ENCODE data around the gene CAMK2D.

CAMK2D gene

DNA sequence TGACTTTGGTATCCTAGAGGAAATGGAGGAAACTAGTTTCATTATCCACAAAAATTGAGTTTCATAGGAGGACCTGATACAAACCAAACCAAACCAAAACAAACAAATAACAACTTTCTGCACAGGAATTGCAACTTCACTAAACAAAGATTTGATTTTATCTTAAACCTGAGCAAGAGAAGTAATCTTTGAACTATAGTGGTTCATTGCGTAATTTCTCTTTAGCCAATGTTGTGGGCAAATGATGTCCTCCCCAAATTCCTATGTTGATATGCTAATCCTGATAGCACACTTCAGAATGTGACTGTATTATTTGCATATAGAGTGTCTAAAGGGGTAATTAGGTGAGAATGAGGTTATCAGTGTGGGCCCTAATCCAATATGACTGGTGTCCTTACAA lies 102.4 kb downstream of the CAMK2D start:
- H3K36me3 Mint-ChIP-seq = peaks cover 32% of the 10 kb centered on the region
- no peaks in the 10 kb centered on the region for H3K9me3 Mint-ChIP-seq
- no peak overlapping the region for H3K27ac Mint-ChIP-seq
- no peak overlapping the region for H3K4me3 Mint-ChIP-seq
- no peak for ATAC-seq
- peaks cover 21% of the 10 kb centered on the region for H3K4me1 Mint-ChIP-seq
- H3K27me3 Mint-ChIP-seq = no peaks in the 10 kb centered on the region

DNA sequence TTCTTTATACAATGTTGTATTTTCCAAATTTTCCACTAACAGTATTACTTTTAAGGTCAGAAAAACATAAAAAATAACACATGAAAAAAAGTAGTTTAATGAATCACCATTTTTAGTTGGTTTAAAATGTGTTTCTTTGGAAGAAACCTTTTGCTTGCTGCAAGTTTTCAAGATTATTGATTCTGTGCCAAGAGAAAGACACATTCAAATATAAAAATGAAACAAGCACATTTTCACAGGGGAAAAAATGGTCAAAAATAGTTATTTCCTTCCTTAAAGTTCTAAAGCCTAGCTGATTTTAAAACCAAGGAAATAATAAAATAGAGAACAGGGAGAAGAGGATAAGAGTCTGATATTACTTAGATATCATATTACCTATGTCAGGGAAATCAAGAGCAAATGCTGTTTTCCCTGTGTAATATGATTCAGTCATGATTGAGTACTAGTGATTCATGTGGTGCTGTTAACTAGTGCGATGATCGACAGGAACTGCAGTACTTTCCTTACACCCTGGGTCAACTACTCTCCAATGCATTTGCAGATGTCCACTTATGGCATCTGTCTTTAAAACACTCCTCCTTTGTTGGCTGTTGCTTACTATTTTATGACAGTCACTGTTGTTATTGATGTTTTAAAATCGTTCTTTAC lies 103.8 kb downstream of the CAMK2D start:
- H3K4me3 Mint-ChIP-seq = no peak overlapping the region
- H3K27me3 Mint-ChIP-seq = no peaks in the 10 kb centered on the region
- no peak for ATAC-seq
- peaks cover 21% of the 10 kb centered on the region for H3K4me1 Mint-ChIP-seq
- H3K27ac Mint-ChIP-seq = no peak overlapping the region
- H3K9me3 Mint-ChIP-seq = no peaks in the 10 kb centered on the region
- peaks cover 32% of the 10 kb centered on the region for H3K36me3 Mint-ChIP-seq

DNA sequence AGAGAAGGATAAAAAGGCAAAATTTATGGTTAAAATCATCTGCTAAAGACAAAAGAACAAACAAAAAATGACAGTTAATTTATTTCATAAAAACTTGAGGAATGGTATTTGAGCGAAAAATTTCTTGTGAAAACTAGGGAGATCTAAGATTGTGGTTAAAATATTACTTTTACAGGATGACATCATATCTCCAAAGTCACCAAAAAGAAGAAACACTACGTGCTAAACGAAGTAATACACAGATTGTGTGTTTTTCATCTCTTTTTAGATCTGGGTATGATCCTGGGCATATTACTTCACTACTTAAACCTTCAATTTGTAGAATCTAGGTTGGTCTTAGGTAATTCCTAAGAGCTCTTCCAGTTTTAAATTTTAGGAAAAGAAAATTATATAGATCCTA lies 107.7 kb downstream of the CAMK2D start:
- no peak overlapping the region for H3K27ac Mint-ChIP-seq
- H3K4me1 Mint-ChIP-seq = peaks cover 21% of the 10 kb centered on the region
- H3K36me3 Mint-ChIP-seq = peaks cover 32% of the 10 kb centered on the region
- H3K27me3 Mint-ChIP-seq = no peaks in the 10 kb centered on the region
- H3K4me3 Mint-ChIP-seq = no peak overlapping the region
- ATAC-seq = no peak
- H3K9me3 Mint-ChIP-seq = no peaks in the 10 kb centered on the region

DNA sequence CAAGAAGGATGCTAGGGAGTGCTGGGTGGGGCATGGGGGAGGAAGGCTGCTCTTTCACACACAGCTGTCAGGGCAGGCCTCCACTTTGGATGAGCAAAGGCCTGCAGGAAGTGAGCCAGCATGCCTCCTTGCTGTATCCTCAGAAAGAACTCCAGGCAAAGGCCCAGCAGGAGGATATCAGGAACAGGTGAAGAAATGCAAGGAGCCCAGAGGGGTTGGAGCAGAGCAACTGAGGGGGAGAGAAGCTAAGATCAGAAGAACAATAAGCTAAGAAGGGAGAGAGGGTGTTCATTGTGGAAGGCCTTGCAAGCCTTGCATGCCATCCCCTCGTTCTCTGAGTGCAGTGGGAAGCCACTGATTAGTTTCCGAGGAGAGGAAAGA lies 115.1 kb downstream of the CAMK2D start:
- H3K27ac Mint-ChIP-seq = no peak overlapping the region

DNA sequence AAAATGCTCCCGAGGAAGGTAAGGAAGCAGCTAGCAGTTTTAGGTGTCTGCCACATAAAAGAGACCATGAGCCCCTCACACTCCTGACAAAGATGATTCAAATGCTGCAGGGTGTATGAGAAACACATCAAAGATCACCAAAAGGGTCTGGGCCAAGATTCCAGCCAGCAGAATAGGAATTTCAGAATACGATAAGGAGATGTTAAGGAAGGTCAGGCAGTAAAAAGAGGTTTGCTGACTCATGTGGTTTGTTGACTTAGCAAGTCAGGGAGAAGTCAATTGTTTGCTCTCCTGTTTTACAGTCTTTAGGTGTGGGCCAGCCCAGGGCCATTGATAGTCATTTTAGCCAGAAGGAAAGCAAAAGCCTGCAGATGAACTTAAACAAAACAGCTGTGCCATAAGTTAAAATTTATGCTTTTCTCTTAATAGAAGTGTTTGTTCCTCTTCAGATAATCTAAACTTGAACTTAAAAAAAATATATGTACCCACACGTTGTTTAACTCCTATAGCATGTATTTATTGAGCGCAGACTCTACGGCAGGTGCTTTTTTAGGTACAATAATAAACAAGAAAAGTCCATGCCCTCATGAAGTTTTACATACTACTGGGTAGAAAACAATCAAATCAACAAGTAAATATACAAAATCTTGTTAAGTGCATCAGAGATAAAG lies 115.6 kb downstream of the CAMK2D start:
- Mint-ChIP-seq H3K36me3 (peaks cover 18% of the 10 kb centered on the region), H3K9me3 (no peaks in the 10 kb centered on the region), H3K4me1 (peaks cover 19% of the 10 kb centered on the region), H3K27ac (peak overlapping the region; percentile 32), H3K27me3 (no peaks in the 10 kb centered on the region), H3K4me3 (no peak overlapping the region)
- ATAC-seq = no peak

More for the DNA sequence above, 115.1 kb downstream of the CAMK2D start:
- H3K4me1 Mint-ChIP-seq = peaks cover 16% of the 10 kb centered on the region
- H3K4me3 Mint-ChIP-seq = no peak overlapping the region
- no peaks in the 10 kb centered on the region for H3K27me3 Mint-ChIP-seq
- no peaks in the 10 kb centered on the region for H3K9me3 Mint-ChIP-seq
- no peak for ATAC-seq
- H3K36me3 Mint-ChIP-seq = peaks cover 18% of the 10 kb centered on the region

DNA sequence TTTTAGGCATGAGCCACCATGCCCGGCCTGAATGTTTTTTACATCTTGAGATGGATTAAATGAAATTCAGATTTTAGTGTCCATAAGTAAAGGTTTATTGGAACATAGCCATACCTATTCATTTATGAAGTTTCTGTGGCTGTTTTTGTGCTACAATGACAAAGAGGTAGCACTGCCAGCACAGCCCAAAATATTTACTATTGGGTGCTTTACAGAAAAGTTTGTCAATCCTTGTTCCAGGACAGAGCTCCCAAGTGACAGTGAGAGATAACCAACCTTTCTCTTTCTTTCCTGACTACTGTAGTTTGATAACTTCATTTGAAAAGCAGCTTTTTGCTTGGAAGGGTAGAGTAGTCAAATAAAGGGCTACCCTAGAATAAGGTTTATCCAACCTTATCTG lies 116.2 kb downstream of the CAMK2D start:
- ATAC-seq = no peak

DNA sequence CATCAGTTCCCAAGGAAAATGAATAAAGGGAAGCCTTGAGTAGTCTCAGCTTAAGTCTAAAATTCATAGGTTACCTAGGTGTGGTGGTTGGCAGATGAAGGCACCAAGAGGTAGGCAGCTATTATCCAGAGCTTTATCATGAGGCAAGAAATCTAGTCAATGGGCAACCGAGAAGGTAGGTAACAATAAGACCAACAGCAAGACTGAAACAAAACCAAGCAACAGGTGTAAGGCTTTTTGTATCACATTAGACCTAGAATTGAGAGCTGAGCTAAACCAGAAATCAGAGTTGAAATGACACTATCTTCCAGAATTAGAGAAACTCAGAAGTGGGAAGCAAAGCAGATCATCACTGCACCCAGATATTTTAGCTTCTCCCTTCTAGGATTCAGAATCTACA lies 117.1 kb downstream of the CAMK2D start:
- no peak for ATAC-seq
- Mint-ChIP-seq H3K27ac (peak overlapping the region; percentile 25), H3K4me1 (peaks cover 34% of the 10 kb centered on the region), H3K9me3 (no peaks in the 10 kb centered on the region), H3K36me3 (peaks cover 12% of the 10 kb centered on the region), H3K27me3 (no peaks in the 10 kb centered on the region), H3K4me3 (no peak overlapping the region)

More for the DNA sequence above, 116.2 kb downstream of the CAMK2D start:
- Mint-ChIP-seq H3K4me3 (no peak overlapping the region), H3K36me3 (peaks cover 18% of the 10 kb centered on the region), H3K27me3 (no peaks in the 10 kb centered on the region), H3K27ac (peak overlapping the region; percentile 32), H3K9me3 (no peaks in the 10 kb centered on the region), H3K4me1 (peaks cover 25% of the 10 kb centered on the region)

DNA sequence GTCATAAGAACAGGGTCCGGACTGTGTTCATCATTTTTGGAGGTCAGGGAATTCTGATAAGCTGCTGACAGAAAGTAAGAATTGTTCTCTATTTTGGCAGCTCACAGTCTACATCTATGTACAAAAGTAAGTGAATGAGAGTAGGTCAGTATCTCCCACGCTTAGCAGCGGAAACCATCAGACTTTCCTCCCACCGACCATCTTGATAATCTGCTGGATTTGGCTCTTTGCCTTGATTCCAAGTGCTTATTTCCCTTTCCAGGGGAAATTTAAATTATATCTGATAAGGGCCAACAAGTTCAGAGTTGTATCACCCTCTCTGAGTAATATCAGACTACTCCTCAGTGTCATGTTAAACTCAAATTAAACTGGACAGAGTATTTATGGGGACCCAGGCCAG lies 118.0 kb downstream of the CAMK2D start:
- H3K9me3 Mint-ChIP-seq = no peaks in the 10 kb centered on the region
- H3K4me1 Mint-ChIP-seq = peaks cover 43% of the 10 kb centered on the region

DNA sequence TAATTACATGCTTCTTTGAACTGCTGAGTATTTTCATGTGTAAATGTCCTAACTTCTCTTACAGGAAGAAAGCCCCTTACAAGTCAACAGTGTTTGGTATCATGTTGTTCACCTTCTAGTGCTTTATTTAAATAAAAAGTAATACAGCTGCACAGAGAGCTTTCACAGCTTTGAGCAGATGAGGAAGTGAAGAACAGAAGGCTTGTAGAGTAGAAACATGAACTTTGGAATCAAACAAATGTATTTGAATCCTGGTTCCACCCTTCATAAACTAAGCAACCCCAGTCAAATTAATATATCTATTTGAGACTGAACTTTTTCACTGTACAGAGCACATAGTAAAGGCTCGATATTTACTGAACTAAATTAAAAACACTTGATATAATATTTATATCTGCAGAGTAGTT lies 120.5 kb downstream of the CAMK2D start:
- H3K27me3 Mint-ChIP-seq = no peaks in the 10 kb centered on the region
- peaks cover 9% of the 10 kb centered on the region for H3K36me3 Mint-ChIP-seq
- no peak overlapping the region for H3K4me3 Mint-ChIP-seq
- peaks cover 6% of the 10 kb centered on the region for H3K9me3 Mint-ChIP-seq
- H3K27ac Mint-ChIP-seq = peak overlapping the region; percentile 36
- peaks cover 57% of the 10 kb centered on the region for H3K4me1 Mint-ChIP-seq
- ATAC-seq = peak; percentile 75

More for the DNA sequence above, 118.0 kb downstream of the CAMK2D start:
- H3K4me3 Mint-ChIP-seq = no peak overlapping the region
- no peaks in the 10 kb centered on the region for H3K27me3 Mint-ChIP-seq
- ATAC-seq = no peak
- peaks cover 3% of the 10 kb centered on the region for H3K36me3 Mint-ChIP-seq
- H3K27ac Mint-ChIP-seq = peak overlapping the region; percentile 25

DNA sequence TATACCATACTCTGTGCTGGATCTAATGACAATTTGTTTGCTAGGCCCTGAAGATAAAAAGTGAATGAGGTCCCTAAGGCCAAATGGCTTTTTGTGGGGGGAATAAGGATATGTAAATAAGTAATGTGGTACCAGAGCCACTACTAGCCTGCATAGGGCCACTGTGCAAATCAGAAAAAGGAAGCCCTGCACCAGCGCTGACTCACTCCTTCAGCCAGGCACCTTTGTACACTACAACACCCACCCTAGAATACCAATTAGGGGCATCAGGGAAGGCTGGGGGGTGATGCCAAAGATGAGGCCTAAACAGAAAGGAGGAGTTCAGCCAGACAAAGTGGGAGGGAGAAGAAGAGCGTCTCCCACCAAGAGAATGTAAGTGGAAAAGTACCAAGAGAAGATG lies 122.2 kb downstream of the CAMK2D start:
- H3K27ac Mint-ChIP-seq = peak overlapping the region; percentile 36
- H3K4me3 Mint-ChIP-seq = no peak overlapping the region
- H3K36me3 Mint-ChIP-seq = peaks cover 11% of the 10 kb centered on the region
- H3K9me3 Mint-ChIP-seq = peaks cover 7% of the 10 kb centered on the region
- ATAC-seq = peak; percentile 65
- no peaks in the 10 kb centered on the region for H3K27me3 Mint-ChIP-seq
- H3K4me1 Mint-ChIP-seq = peaks cover 59% of the 10 kb centered on the region

DNA sequence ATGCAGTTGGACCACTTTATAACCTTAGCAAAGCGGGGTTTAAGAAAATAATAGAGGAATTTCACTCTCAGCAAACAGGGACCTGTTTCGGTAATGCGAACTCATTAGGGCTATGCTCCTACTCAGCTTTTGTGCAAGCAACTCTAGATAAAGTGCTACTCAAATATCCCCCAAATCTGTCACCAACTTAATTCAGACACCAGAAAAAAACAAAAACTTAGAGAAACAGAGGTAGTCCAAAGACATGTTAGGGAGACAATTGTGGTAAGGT lies 123.0 kb downstream of the CAMK2D start:
- no peak for ATAC-seq
- peaks cover 54% of the 10 kb centered on the region for H3K4me1 Mint-ChIP-seq
- H3K36me3 Mint-ChIP-seq = peaks cover 11% of the 10 kb centered on the region
- peaks cover 7% of the 10 kb centered on the region for H3K9me3 Mint-ChIP-seq
- H3K27ac Mint-ChIP-seq = peak overlapping the region; percentile 9
- no peaks in the 10 kb centered on the region for H3K27me3 Mint-ChIP-seq
- H3K4me3 Mint-ChIP-seq = no peak overlapping the region

DNA sequence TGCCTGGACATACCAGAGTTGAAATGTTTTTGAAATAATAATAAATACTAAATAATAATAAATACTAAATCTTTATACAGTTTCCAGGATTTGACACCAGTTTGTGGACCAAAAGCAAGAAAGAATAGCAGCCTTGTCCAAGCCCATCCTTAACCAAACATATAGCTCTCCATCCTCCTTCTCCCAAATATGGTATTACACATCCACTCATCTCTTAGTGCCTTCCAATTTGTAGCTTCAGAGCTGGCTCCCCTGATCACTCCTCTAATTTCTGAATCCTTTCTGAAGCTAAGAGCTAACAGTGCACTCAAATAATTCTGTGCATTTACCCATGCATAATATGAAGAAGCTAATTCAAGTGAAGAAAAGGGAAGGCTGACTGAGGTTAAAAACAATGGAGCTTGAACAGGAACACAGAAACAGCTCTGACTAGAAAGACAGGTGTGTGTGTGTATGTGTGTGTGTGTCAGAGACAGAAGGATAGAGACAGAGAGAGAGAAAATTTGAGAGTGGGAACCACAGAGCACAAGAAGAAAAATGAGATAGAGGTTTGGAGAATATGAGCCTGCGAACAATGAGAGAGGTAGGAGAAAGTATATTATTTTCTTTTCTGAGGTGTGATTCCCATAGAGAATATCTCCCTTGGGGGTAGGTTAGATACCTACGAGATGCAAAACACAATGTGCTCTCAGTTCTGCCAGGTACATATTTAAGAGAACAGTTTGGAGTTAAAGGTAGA lies 123.5 kb downstream of the CAMK2D start:
- Mint-ChIP-seq H3K9me3 (peaks cover 7% of the 10 kb centered on the region), H3K36me3 (peaks cover 11% of the 10 kb centered on the region)
- ATAC-seq = peak; percentile 49

DNA sequence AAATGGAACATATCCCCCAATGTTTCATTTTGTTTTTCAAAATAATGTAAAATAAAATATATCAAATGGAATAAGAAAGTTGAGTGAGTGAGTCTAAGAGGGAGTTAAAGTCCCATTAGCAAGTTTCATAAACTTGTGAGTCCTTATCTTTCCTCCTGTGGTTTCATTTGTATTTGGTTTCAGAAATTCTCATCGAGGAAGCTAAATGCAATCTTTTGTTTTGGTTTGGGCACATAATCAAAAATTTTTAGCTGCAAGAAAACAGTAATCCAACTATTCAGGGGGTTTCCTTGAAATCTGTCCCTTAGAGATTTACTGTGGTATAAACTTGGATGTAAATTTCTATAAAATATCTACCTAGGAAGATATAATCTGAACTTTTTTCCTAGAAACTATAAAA lies 124.2 kb downstream of the CAMK2D start:
- no peak for ATAC-seq
- Mint-ChIP-seq H3K36me3 (peaks cover 11% of the 10 kb centered on the region), H3K4me3 (no peak overlapping the region), H3K4me1 (peaks cover 49% of the 10 kb centered on the region), H3K9me3 (peaks cover 7% of the 10 kb centered on the region), H3K27me3 (no peaks in the 10 kb centered on the region), H3K27ac (peak overlapping the region; percentile 86)

More for the DNA sequence above, 123.5 kb downstream of the CAMK2D start:
- H3K4me1 Mint-ChIP-seq = peaks cover 50% of the 10 kb centered on the region
- peak overlapping the region; percentile 9 for H3K27ac Mint-ChIP-seq
- peak overlapping the region; percentile 0 for H3K4me3 Mint-ChIP-seq
- H3K27me3 Mint-ChIP-seq = no peaks in the 10 kb centered on the region

DNA sequence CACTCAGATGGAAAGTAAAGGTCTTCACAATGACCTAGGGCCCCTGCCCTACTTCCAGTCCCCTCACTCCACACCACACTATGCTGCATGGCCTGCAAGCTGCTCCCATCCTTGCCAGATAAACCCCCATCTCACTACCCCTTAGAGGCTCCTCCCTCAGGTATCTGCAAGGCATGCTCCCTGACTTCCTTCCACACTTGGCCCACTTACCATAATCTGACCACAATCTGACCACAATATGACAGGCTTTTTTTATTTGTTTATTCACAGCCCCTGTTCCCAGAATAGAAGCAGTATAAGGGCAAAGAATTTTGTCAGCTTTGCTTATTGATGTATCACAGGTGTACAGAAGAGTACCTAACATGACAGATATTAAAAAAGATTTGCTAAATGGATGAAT lies 124.7 kb downstream of the CAMK2D start:
- Mint-ChIP-seq H3K9me3 (peaks cover 7% of the 10 kb centered on the region), H3K27ac (peak overlapping the region; percentile 86), H3K4me3 (peak overlapping the region; percentile 18), H3K36me3 (peaks cover 11% of the 10 kb centered on the region), H3K27me3 (no peaks in the 10 kb centered on the region), H3K4me1 (peaks cover 49% of the 10 kb centered on the region)
- peak; percentile 65 for ATAC-seq

DNA sequence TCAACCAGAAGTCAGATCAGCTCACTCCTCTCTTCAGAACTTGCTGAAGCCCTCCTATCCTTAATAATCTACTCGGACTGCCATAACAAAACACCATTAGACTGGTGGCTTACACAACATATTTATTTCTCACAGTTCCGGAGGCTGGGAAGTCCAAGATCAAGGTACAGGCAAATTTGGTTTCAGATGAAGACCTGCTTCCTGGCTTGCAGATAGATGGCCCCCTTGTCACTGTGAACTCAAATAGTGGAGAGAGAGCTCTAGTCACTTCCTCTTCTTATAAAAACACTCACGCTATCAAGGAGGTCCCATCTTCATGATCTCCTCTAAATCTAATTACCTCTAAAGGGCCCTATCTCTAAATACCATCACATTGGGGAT lies 125.1 kb downstream of the CAMK2D start:
- H3K36me3 Mint-ChIP-seq = peaks cover 11% of the 10 kb centered on the region
- H3K4me1 Mint-ChIP-seq = peaks cover 49% of the 10 kb centered on the region
- peak; percentile 83 for ATAC-seq
- peak overlapping the region; percentile 86 for H3K27ac Mint-ChIP-seq
- H3K4me3 Mint-ChIP-seq = peak overlapping the region; percentile 18
- H3K9me3 Mint-ChIP-seq = peaks cover 7% of the 10 kb centered on the region
- H3K27me3 Mint-ChIP-seq = no peaks in the 10 kb centered on the region

All from stimulated activated memory B cell treated with anti-CD40 and anti-IgM and Interleukin-4, amounts not matched to agents 10 μg/mL and 1 μg/mL and 100 μg/mL, for 72 hours (primary cell).